Testis (tissue), 3 donors: Measurements from ENCODE around the gene CYGB. TPM values are rescaled to one million over a fixed set of nuclear protein-coding genes. Genes with fewer than 3 reads are reported as not detected.
A peak's percentile ranks its signal among the peaks of the same experiment; 100 is the strongest.

ENCODE experiments used
- DNase-seq: peaks from one replicate; pipeline ENCODE4 v3.0.0-alpha.2; 2019
- H3K27ac ChIP-seq, 2 donors: fragments of 200-600 bp; sonication (generic); one replicate each; pipeline ENCODE4 v1.5.1; 2019
- H3K27me3 ChIP-seq: fragments of 200-600 bp; sonication (generic); one replicate; pipeline ENCODE4 v1.5.1; 2019
- H3K36me3 ChIP-seq: fragments of 200-600 bp; sonication (generic); one replicate; pipeline ENCODE4 v1.5.1; 2017; ENCODE audit warnings: low read depth; ENCODE audit errors: missing control alignments
- H3K4me1 ChIP-seq: fragments of 200-600 bp; sonication (generic); one replicate; pipeline ENCODE4 v1.5.1; 2019
- H3K4me3 ChIP-seq, 2 donors: fragments of 200-600 bp; sonication (generic); one replicate each; pipeline ENCODE4 v1.5.1; 2017 to 2019
- H3K9me3 ChIP-seq: fragments of 200-600 bp; sonication (generic); one replicate; pipeline ENCODE4 v1.5.1; 2017
- CTCF ChIP-seq, 3 experiments: fragments of 450-650 bp in 2 of 3; fragments of 200-600 bp in 1 of 3; sonication (generic) in 1 of 3; IDR thresholded peaks; one replicate each; pipeline ENCODE4 v1.5.1; 2016 to 2019; ENCODE audit warnings: antibody characterized with exemption in 3 of 3, mild to moderate bottlenecking in 2 of 3, moderate library complexity in 1 of 3
- POLR2A ChIP-seq: fragments of 450-650 bp; IDR thresholded peaks from one replicate; pipeline ENCODE4 v1.6.1; 2017; ENCODE audit warnings: antibody characterized with exemption, mild to moderate bottlenecking, moderate library complexity
- WGBS, 2 donors: methylation state at CpG; one replicate each; pipeline ENCODE4 v1.1.5; 2018; 5-methylcytosine and 5-hydroxymethylcytosine counted together
- intact Hi-C: fragments of 100-400 bp; cut with DNase I; formaldehyde crosslinking; loops from one replicate; pipeline ENCODE4 v1.15.1; 2023; ENCODE audit warnings: low total_unique reads
- polyA plus RNA-seq: library from polyadenylated mRNA; stranded (reverse); fragments of 350-450 nt; fragmentation: Illumina TruSeq; extraction: RNeasy Lipid Tissue Mini Kit (QIAGEN cat#74804); gene quantifications from one replicate; pipeline ENCODE4 v1.2.3, GENCODE V29; 2014; ENCODE audit warnings: low read depth, low replicate concordance; ENCODE audit not compliant: insufficient read depth
- total RNA-seq, 2 donors: library from RNA; depleted of rRNA; stranded (reverse); fragments of >200 nt; gene quantifications; one replicate each; pipeline ENCODE4 v1.2.3, GENCODE V29; 2016

Gene CYGB
- total and polyA plus RNA-seq, 3 donors from 2014 or later, result 3.4 to 9.9 (median 7.2) TPM

GRCh38 chr17:76491271-76492122 is 46.0 kb downstream of the CYGB start:
- intact Hi-C loops, result no loop called here
- no peak for TF ChIP-seq POLR2A
- Histone ChIP-seq H3K36me3 (no peaks in the 10 kb centered on the region), H3K4me3 (no peak overlapping the region), H3K27me3 (no peaks in the 10 kb centered on the region), H3K27ac (no peak overlapping the region), H3K9me3 (no peaks in the 10 kb centered on the region), H3K4me1 (peaks cover 12% of the 10 kb centered on the region)
- 93 to 96% methylated on average over 16 to 17 of the region's 17 CpGs for WGBS, 2 donors
- DNase-seq, result no peak

GRCh38 chr17:76490112-76490710 is 47.3 kb downstream of the CYGB start:
- WGBS, 2 donors, result 82 to 94% methylated on average over 8 to 10 of the region's 10 CpGs
- no peak for DNase-seq
- Histone ChIP-seq H3K36me3 (no peaks in the 10 kb centered on the region), H3K9me3 (no peaks in the 10 kb centered on the region), H3K27ac (no peak overlapping the region), H3K4me3 (no peak overlapping the region), H3K27me3 (no peaks in the 10 kb centered on the region), H3K4me1 (peaks cover 12% of the 10 kb centered on the region)
- TF ChIP-seq CTCF (IDR thresholded peaks at IDR 0.05), result no peak
- no peak for TF ChIP-seq POLR2A
- intact Hi-C loops, result no loop called here

DNA sequence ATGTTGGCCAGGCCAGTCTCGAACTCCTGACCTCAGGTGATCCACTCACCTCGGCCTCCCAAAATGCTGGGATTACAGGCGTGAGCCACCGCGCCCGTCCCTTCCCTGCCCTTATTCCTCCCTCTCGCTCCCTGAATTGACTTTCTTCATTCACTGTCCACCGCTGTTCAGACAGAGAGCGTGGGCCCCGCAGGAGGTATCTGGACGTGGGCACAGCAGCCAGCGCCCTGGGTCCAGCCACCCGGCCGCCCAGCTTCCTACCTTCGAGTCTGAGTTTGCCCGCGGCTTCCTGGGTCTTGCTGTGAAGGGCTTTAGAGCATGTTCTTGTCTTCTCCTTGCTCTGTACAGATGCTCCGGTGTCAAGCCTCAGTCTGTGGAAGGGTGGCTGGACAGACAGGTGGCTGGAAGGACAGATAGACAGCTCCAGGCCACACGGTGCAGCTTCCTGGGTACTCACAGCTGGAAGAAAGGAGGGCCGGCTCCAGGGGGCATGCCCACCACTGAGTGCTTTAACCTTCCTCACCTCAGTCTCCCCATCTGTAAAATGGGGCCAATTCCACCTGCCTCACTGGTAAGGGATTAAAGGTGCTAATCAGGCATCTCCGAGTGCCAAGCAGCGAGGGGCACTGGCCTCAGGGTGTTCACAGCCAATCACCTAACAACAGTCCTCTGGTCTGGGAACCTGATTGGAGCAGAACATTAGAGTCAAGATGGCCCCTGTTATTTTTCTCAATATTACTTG is 49.9 kb downstream of the CYGB start:
- intact Hi-C loops, result no loop called here
- Histone ChIP-seq H3K4me1 (peaks cover 4% of the 10 kb centered on the region), H3K9me3 (no peaks in the 10 kb centered on the region), H3K27ac (peak overlapping the region in 1 of 2 donors; percentile 8), H3K36me3 (no peaks in the 10 kb centered on the region), H3K4me3 (no peak overlapping the region), H3K27me3 (no peaks in the 10 kb centered on the region)
- DNase-seq, result no peak
- WGBS, 2 donors, result 95 to 97% methylated on average over 10 to 22 of the region's 22 CpGs
- TF ChIP-seq POLR2A, result no peak

DNA sequence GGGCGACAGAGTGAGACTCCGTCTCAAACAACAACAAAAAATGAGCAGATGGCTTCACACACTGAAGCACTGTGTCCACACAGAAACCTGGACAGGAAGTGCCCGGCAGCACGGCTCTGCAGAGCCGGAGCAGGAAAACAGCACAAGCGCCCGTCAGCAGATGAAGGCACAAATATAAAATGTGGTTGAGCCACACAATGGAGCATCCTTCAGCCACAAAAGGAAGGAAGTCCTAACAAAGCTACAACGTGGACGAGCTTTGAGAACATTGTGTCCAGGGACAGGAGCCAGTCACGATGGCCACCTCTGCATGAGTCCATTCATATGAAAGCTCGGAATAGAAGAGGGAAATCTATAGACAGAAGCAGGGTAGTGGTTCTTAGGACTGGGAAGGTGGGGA is 51.9 kb downstream of the CYGB start:
- 30 to 38% methylated on average over 11 of the region's 11 CpGs for WGBS, 2 donors
- H3K27ac ChIP-seq, result no peak overlapping the region
- peak; percentile 53 for DNase-seq
- H3K27me3 ChIP-seq, result no peaks in the 10 kb centered on the region
- no peaks in the 10 kb centered on the region for H3K9me3 ChIP-seq
- no peaks in the 10 kb centered on the region for H3K36me3 ChIP-seq
- TF ChIP-seq POLR2A (no peak), CTCF (IDR thresholded peaks at IDR 0.05) (no peak)
- intact Hi-C loops, result no loop called here
- peaks cover 8% of the 10 kb centered on the region for H3K4me1 ChIP-seq
- H3K4me3 ChIP-seq, result no peak overlapping the region

GRCh38 chr17:76484228-76484725 is 53.2 kb downstream of the CYGB start:
- intact Hi-C loops, result no loop called here
- no peak for TF ChIP-seq CTCF (IDR thresholded peaks at IDR 0.05)
- no peak for TF ChIP-seq POLR2A
- Histone ChIP-seq H3K27ac (no peak overlapping the region), H3K27me3 (no peaks in the 10 kb centered on the region), H3K9me3 (no peaks in the 10 kb centered on the region), H3K36me3 (no peaks in the 10 kb centered on the region), H3K4me1 (peaks cover 13% of the 10 kb centered on the region), H3K4me3 (no peak overlapping the region)
- WGBS, 2 donors, result 86 to 88% methylated on average over 11 of the region's 11 CpGs
- no peak for DNase-seq
